NB4 (cell line): ENCODE measurements around the gene AGXT.

ENCODE experiments used
- CTCF ChIP-seq: IDR thresholded peaks from one replicate; pipeline ENCODE4 v1.5.1; 2012; ENCODE audit warnings: low read depth, low read length
- TF ChIP-seq, protein P1 (sequence below): IDR thresholded peaks from 2 replicates; pipeline ENCODE4 v1.6.1; 2011; ENCODE audit warnings: low read depth, low read length

GRCh38 chr2:240916571-240917008, 48.0 kb downstream of the AGXT start:
- TF ChIP-seq CTCF = no peak
- TF ChIP-seq, protein P1, sequence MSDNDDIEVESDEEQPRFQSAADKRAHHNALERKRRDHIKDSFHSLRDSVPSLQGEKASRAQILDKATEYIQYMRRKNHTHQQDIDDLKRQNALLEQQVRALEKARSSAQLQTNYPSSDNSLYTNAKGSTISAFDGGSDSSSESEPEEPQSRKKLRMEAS = no peak
